K562 (cell line): ENCODE data around the gene CNOT9. TPM values are rescaled to one million over a fixed set of nuclear protein-coding genes. Genes with fewer than 3 reads are reported as not detected.

Experiments
- CBX3 ChIP-seq, 2 experiments: IDR thresholded peaks; 1 replicate in 1 of 2; 2 replicates in 1 of 2; pipeline ENCODE4 v1.6.1; 2012; ENCODE audit warnings: inconsistent platforms in 2 of 2, low read length in 2 of 2, borderline replicate concordance in 1 of 2, control low read depth in 1 of 2
- CTBP1 ChIP-seq: fragments of 450-650 bp; IDR thresholded peaks from 2 replicates; pipeline ENCODE4 v1.6.1; 2016; ENCODE audit warnings: borderline replicate concordance
- EP400 ChIP-seq: fragments of 450-650 bp; IDR thresholded peaks from 2 replicates; pipeline ENCODE4 v1.6.1; 2017; ENCODE audit warnings: antibody characterized with exemption, mild to moderate bottlenecking, moderate library complexity
- FOXK2 ChIP-seq, 2 experiments: fragments of 450-650 bp; IDR thresholded peaks in 1 of 2; conservative IDR thresholded peaks in 1 of 2; 2 replicates each; pipeline ENCODE4 v1.6.1; 2016; ENCODE audit warnings: low read depth in 2 of 2, mild to moderate bottlenecking in 1 of 2
- FOXM1 ChIP-seq, 2 experiments: fragments of 450-650 bp in 1 of 2; sonication (generic) in 1 of 2; formaldehyde crosslinking in 1 of 2; IDR thresholded peaks; 2 replicates each; pipeline versions ENCODE4 v1.6.1 to v1.9.0; 2017 to 2022; ENCODE audit warnings: low read depth in 2 of 2, mild to moderate bottlenecking in 2 of 2, missing genetic modification reagents in 1 of 2, moderate library complexity in 1 of 2
- HOMEZ ChIP-seq: fragments of 250-450 bp; sonication (Bioruptor Pico); IDR thresholded peaks from 2 replicates; pipeline ENCODE4 v1.4.0; 2020; ENCODE audit warnings: mild to moderate bottlenecking, moderate library complexity
- MYNN ChIP-seq, 2 experiments: sonication (generic); formaldehyde crosslinking in 1 of 2; IDR thresholded peaks; 2 replicates each; pipeline versions ENCODE4 v1.5.0 to v1.6.1; 2016 to 2020; ENCODE audit warnings: antibody characterized with exemption in 1 of 2, missing genetic modification reagents in 1 of 2
- NR1H2 ChIP-seq: sonication (generic); formaldehyde crosslinking; IDR thresholded peaks from 2 replicates; pipeline ENCODE4 v1.4.0; 2020; ENCODE audit warnings: mild to moderate bottlenecking, missing genetic modification reagents
- REST ChIP-seq, 2 experiments: fragments of 450-650 bp; formaldehyde crosslinking in 1 of 2; IDR thresholded peaks; 2 replicates each; pipeline versions ENCODE4 v1.4.0 to v1.6.1; 2014 to 2020; ENCODE audit warnings: mild to moderate bottlenecking in 2 of 2, borderline replicate concordance in 1 of 2, low read depth in 1 of 2
- TRIM24 ChIP-seq, 2 experiments: fragments of 450-650 bp; IDR thresholded peaks; 2 replicates each; pipeline ENCODE4 v1.6.1; 2016
- YY1 ChIP-seq, 3 experiments: IDR thresholded peaks; 2 replicates each; pipeline ENCODE4 v1.6.1; 2011; ENCODE audit warnings: low read length in 2 of 3, mild to moderate bottlenecking in 2 of 3, moderate library complexity in 2 of 3, borderline replicate concordance in 1 of 3, control low read depth in 1 of 3, low read depth in 1 of 3; ENCODE audit not compliant: insufficient read depth in 3 of 3, insufficient replicate concordance in 2 of 3, control insufficient read depth in 1 of 3, insufficient read length in 1 of 3; ENCODE audit errors: extremely low read depth in 1 of 3
- ZBTB1 ChIP-seq: sonication (generic); formaldehyde crosslinking; IDR thresholded peaks from 2 replicates; pipeline ENCODE4 v1.8.1; 2023; ENCODE audit warnings: missing genetic modification reagents, low read depth, mild to moderate bottlenecking, borderline replicate concordance
- ZBTB43 ChIP-seq: sonication (generic); formaldehyde crosslinking; IDR thresholded peaks from 2 replicates; pipeline ENCODE4 v1.8.0; 2023; ENCODE audit warnings: mild to moderate bottlenecking, missing genetic modification reagents
- polyA plus RNA-seq, 8 experiments: library from polyadenylated mRNA; depleted of rRNA in 4 of 8; stranded (reverse) in 5 of 8; unstranded in 3 of 8; fragments of >200 nt; fragmentation: Nextera tagmentation in 2 of 8; fragmentation: Illumina TruSeq in 1 of 8; extraction: Ambion mirVana in 2 of 8; extraction: Trizol in 1 of 8; gene quantifications; 2 replicates each; pipeline versions ENCODE4 v1.2.1 to v1.2.3, GENCODE V29; 2011 to 2014; ENCODE audit warnings: inconsistent platforms in 1 of 8, missing spikeins in 1 of 8
- total RNA-seq, 7 experiments: library from RNA; depleted of rRNA in 6 of 7; stranded (reverse); fragments of >200 nt in 6 of 7; fragmentation: Illumina TruSeq in 2 of 7; extraction: Trizol in 2 of 7; gene quantifications; 2 replicates each; pipeline versions ENCODE4 v1.2.1 to v1.2.3, GENCODE V29; 2011 to 2021; ENCODE audit warnings: low replicate concordance in 1 of 7

The CNOT9 gene
- total and polyA plus RNA-seq, 9 of the 15 experiments (the other 6 are each of a cell fraction or from before 2014, with no cell fraction given) = 19.0 to 82.6 (median 46.7) TPM

- TF ChIP-seq NR1H2 (0 out of 2 replicates have a peak, but pooled peaks have one; percentile 57), CTBP1 (0 out of 2 replicates have a peak, but pooled peaks have one; percentile 31), REST (IDR thresholded peaks at IDR 0.05; ENCODE audit: borderline replicate concordance) (peak; percentile 53), REST (CRISPR knock-in tag; IDR thresholded peaks at IDR 0.05; ENCODE audit: low read depth) (no peak; the same call in 1 of the 2 replicates), EP400 (peak; percentile 90), HOMEZ (CRISPR knock-in tag) (no peak), ZBTB1 (CRISPR knock-in tag) (peak; percentile 70; the same call in 1 of the 2 replicates), TRIM24 (IDR thresholded peaks at IDR 0.05) (peak; percentile 37 to 58; a peak in 2 of 4 replicates), FOXK2 (conservative IDR thresholded peaks at IDR 0.05 in 1 of 2, IDR thresholded peaks at IDR 0.05 in 1 of 2; ENCODE audit: low read depth in 2 of 2) (peak in 1 of 2 experiments; percentile 52; a peak in 2 of 4 replicates), YY1 (IDR thresholded peaks at IDR 0.05; ENCODE audit: borderline replicate concordance in 1 of 3, control insufficient read depth in 1 of 3, extremely low read depth in 1 of 3, insufficient read depth in 3 of 3, insufficient read length in 1 of 3, insufficient replicate concordance in 2 of 3, low read depth in 1 of 3, low read length in 2 of 3) (peak in 2 of 3 experiments; percentile 79 to 88), FOXM1 (IDR thresholded peaks at IDR 0.05; ENCODE audit: low read depth) (no peak; the same call in 1 of the 2 replicates), FOXM1 (CRISPR knock-in tag; IDR thresholded peaks at IDR 0.05; ENCODE audit: low read depth) (no peak), CBX3 (IDR thresholded peaks at IDR 0.05; ENCODE audit: borderline replicate concordance in 1 of 2, low read length in 2 of 2) (peak in 1 of 2 experiments; percentile 98; a peak in 2 of 3 replicates), ZBTB43 (CRISPR knock-in tag) (peak; percentile 76; the same call in 1 of the 2 replicates), MYNN (IDR thresholded peaks at IDR 0.05) (no peak), MYNN (CRISPR knock-in tag; IDR thresholded peaks at IDR 0.05) (no peak)
Measured at GRCh38 chr2:218568190-218569037, at the start of gene CNOT9, which contains the start of gene USP37 (continued).
